ENCODE results near the gene ANO9. TPM values are rescaled to one million over a fixed set of nuclear protein-coding genes. Genes with fewer than 3 reads are reported as not detected.

ANO9 gene
- total RNA-seq, 1 donor from 2014 or later = 1.9 TPM

DNA sequence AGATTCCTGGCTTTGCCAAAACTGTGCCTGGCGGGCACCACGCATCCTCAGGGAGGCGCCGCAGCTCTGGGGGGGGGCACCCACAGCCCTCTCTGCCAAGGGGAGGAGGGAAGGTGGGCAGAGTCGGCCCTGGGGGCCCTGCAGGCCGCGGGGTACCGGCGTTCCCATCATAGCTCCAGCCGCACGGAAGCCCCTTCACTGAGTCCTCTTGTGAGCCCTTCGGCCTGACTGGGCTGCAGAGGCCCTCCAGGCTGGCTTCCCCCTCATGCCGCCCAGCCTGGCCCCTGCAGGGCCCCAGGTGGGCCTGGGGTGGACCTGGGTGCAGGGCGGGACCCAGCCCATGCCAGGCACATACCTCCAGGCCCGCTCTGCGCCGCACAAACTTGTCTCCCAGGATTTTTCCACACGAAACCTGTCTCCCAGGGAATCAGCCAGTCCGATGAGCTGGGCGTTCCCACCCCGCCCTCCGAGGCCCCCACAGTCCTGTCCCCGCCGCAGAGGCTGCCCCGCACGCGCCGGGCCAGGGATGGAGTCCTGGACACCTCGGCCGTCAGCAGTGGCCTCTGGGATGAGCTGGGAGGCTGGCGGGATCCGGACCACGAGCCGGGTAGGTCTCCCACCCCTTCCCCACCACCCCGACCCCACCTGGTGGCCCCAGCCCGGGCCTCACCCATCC is 49.6 kb downstream of the ANO9 start:
- H3K4me1 Mint-ChIP-seq (ENCODE audit: low read depth, unreplicated experiment) = no peaks in the 10 kb centered on the region
- Histone ChIP-seq H3K9ac (ENCODE audit: low read length) (no peak overlapping the region), H3K4me1 (ENCODE audit: insufficient read depth, low read length) (peaks cover 31% of the 10 kb centered on the region), H3K79me2 (ENCODE audit: insufficient read depth, low read length) (no peaks in the 10 kb centered on the region), H2AFZ (ENCODE audit: low read depth, low read length) (no peak overlapping the region), H3K27ac (ENCODE audit: low read depth, low read length) (no peak overlapping the region), H4K20me1 (ENCODE audit: insufficient read depth, low read length) (no peaks in the 10 kb centered on the region), H3K27me3 (ENCODE audit: insufficient read depth, low read length) (no peaks in the 10 kb centered on the region), H3K4me3 (ENCODE audit: insufficient read depth, low read depth, low read length) (no peak overlapping the region), H3K9me3 (ENCODE audit: insufficient read depth, low read depth, low read length) (no peaks in the 10 kb centered on the region), H3K4me2 (ENCODE audit: low read length) (no peak overlapping the region), H3K36me3 (ENCODE audit: insufficient read depth, low read length) (no peaks in the 10 kb centered on the region)
- H3K27ac Mint-ChIP-seq (ENCODE audit: unreplicated experiment) = no peak overlapping the region
- DNase-seq (ENCODE audit: low read depth) (no peak), FAIRE-seq (no peak)
- no peak overlapping the region for H3K4me3 Mint-ChIP-seq (ENCODE audit: unreplicated experiment)
- TF ChIP-seq EZH2 (IDR thresholded peaks at IDR 0.05; ENCODE audit: insufficient read depth, low read length) = no peak
- TF ChIP-seq CTCF (IDR thresholded peaks at IDR 0.05; ENCODE audit: insufficient read depth, low read depth, low read length) = no peak
- H3K9me3 Mint-ChIP-seq (ENCODE audit: unreplicated experiment) = peaks cover 11% of the 10 kb centered on the region
- peaks cover 12% of the 10 kb centered on the region for H3K27me3 Mint-ChIP-seq (ENCODE audit: low read depth, unreplicated experiment)
- H3K36me3 Mint-ChIP-seq (ENCODE audit: low read depth, unreplicated experiment) = peaks cover 5% of the 10 kb centered on the region

DNA sequence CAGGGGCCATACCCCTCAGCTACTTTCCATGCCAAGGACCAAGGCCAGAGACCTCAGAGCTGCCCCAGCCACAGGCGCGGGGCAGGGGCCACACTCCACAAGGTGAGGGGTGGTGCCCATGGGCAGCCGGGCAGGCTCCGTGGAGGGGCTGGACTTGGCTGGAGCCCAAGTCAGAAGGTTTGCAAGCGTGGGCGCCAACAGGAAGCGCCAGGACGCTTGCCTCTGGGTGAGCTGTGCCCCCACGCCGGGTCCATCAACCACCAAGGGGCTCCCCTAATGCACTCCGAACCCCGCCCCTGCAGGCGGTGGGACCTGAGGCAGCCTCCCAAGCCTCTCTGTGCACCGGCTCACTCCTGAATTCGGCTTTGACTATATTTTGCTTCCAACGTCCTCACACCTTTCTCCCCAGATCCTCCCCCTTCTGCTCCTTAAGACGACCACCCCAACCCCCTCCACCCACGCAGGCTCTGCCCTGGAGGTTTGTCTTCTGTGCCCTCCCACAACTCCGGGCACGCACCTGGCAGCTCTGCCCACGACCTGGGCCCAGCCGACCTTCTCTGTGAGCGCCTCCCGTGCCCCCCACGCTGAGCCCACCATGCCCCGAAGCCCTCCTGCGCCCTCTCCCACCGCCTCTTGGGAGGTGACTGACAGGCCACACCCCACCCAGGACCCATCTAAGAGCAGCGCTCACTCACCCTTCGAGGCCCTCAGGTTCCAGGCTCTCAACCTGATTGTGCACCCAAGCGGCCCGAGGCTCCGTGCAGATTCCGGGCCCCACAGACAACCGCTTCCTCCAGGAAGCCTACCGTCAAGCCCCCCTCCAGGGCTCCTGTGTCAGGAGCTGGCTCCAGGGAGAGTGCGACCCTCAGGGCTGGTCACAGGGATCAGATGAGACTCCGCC is 50.4 kb downstream of the ANO9 start:
- Histone ChIP-seq H3K27me3 (ENCODE audit: insufficient read depth, low read length) (no peaks in the 10 kb centered on the region), H3K79me2 (ENCODE audit: insufficient read depth, low read length) (no peaks in the 10 kb centered on the region), H3K36me3 (ENCODE audit: insufficient read depth, low read length) (no peaks in the 10 kb centered on the region), H3K9me3 (ENCODE audit: insufficient read depth, low read depth, low read length) (peaks cover 6% of the 10 kb centered on the region), H3K4me3 (ENCODE audit: insufficient read depth, low read depth, low read length) (no peak overlapping the region), H3K27ac (ENCODE audit: low read depth, low read length) (no peak overlapping the region), H3K4me1 (ENCODE audit: insufficient read depth, low read length) (peaks cover 22% of the 10 kb centered on the region), H2AFZ (ENCODE audit: low read depth, low read length) (no peak overlapping the region), H3K9ac (ENCODE audit: low read length) (no peak overlapping the region), H4K20me1 (ENCODE audit: insufficient read depth, low read length) (no peaks in the 10 kb centered on the region), H3K4me2 (ENCODE audit: low read length) (no peak overlapping the region)
- Mint-ChIP-seq H3K27ac (ENCODE audit: unreplicated experiment) (no peak overlapping the region), H3K27me3 (ENCODE audit: low read depth, unreplicated experiment) (peaks cover 18% of the 10 kb centered on the region), H3K4me3 (ENCODE audit: unreplicated experiment) (no peak overlapping the region), H3K36me3 (ENCODE audit: low read depth, unreplicated experiment) (peaks cover 10% of the 10 kb centered on the region), H3K9me3 (ENCODE audit: unreplicated experiment) (peaks cover 17% of the 10 kb centered on the region), H3K4me1 (ENCODE audit: low read depth, unreplicated experiment) (no peaks in the 10 kb centered on the region)
- FAIRE-seq (no peak), DNase-seq (ENCODE audit: low read depth) (no peak)
- TF ChIP-seq EZH2 (IDR thresholded peaks at IDR 0.05; ENCODE audit: insufficient read depth, low read length) = no peak
- TF ChIP-seq CTCF (IDR thresholded peaks at IDR 0.05; ENCODE audit: insufficient read depth, low read depth, low read length) = no peak
